Measurements from ENCODE around the gene CHRNA4.
"Not testable (repeated sequence)": the region's sequence is repeated elsewhere in the genome, so short reads cannot be mapped to it uniquely, and the experiment has no call there.

CHRNA4 gene

DNA sequence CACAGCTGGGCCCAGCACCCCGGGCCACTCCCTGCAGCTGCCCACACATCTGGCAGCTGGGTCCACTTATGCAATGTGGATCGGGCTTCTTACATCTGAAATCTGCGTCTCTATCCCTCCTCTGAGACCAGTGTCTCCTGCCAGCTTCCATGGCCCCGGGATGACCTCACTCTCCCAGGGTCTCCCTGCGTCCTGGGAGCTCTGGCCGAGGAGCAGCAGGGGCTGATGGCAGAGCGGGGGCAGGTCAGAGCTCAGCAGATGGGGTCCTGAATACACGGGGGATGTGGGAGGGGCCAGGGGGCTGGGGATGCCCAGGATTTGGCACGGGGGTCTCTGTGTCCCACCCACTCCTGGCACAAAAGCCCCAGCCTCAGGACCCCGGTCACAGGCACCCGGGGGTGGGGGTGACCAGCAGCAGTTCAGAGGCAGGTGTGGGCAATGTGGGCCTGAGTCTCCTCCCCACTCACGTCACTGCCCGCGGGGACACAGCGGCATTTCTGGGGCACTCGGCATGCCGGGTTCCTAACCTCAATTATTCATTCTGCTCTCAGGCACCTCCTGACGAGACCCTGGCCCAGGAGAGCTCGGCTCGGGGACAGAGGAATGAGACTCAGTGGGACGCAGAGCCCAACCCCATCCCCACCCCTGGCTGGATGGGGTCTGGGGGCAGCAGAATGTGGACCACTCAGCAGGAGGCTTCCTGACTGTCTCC lies 16.4 kb downstream of the CHRNA4 start:
- H3K4me3 ChIP-seq (replicated peaks; ENCODE audit: low read depth, low read length) = no peak overlapping the region
- TF ChIP-seq, protein P1, sequence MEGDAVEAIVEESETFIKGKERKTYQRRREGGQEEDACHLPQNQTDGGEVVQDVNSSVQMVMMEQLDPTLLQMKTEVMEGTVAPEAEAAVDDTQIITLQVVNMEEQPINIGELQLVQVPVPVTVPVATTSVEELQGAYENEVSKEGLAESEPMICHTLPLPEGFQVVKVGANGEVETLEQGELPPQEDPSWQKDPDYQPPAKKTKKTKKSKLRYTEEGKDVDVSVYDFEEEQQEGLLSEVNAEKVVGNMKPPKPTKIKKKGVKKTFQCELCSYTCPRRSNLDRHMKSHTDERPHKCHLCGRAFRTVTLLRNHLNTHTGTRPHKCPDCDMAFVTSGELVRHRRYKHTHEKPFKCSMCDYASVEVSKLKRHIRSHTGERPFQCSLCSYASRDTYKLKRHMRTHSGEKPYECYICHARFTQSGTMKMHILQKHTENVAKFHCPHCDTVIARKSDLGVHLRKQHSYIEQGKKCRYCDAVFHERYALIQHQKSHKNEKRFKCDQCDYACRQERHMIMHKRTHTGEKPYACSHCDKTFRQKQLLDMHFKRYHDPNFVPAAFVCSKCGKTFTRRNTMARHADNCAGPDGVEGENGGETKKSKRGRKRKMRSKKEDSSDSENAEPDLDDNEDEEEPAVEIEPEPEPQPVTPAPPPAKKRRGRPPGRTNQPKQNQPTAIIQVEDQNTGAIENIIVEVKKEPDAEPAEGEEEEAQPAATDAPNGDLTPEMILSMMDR (IDR thresholded peaks at IDR 0.05; ENCODE audit: insufficient read depth, low read length, poor library complexity, severe bottlenecking) = no peak
- no peaks in the 10 kb centered on the region for H3K36me3 ChIP-seq (ENCODE audit: control insufficient read depth, insufficient read depth, low read length)
- DNase-seq (ENCODE audit: extremely low read depth, insufficient read length) = no peak
- no peaks in the 10 kb centered on the region for H3K27me3 ChIP-seq (replicated peaks; ENCODE audit: control insufficient read depth, insufficient read depth, low read length)

DNA sequence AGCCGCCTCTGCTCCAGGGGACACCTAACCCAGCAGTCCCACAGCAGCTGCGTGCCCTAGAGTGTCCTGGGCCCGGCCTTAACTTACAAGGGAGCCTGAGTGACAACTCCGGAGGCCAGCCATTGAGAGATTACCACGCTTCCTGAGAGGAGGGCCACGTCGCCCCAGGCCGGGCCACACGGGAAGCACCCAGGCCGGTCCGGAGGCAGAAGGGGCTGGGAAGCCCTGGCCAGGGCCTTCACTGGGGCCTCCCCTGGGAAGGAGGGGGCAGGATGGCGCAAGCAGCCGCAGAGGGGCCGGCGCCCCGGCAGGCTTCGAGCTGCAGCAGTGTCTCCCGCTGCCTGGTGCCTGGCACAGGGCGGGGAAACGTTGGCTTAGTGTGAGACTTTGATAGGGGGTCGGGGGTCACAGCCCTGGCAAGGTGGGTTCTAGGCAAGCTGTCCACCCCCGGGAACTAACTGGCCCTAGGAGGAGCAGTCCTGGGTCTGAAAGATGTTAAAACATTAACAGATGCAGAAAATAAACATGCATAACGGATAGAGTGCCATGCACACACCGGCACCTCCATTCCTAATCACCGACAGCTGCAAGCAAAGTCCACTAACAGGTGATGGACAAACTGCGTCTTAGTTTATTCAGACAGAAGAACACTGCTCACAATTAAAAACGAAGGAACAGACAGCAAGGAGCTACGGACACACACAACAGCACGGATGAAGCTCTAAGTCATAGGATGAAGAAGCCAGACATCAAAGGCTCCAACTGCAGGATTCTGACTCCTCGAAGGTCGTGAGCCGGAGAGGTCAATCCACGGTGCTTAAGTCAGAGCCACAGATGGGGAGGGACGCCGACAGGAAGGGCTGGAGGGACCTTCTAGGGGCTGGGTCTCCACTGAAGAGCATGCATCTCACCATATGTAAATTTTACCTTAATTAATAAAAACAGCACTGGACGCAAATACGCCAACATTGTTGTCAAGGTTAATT lies 17.4 kb downstream of the CHRNA4 start:
- Histone ChIP-seq H3K4me3 (replicated peaks; ENCODE audit: low read depth, low read length) (no peak overlapping the region), H3K27me3 (replicated peaks; ENCODE audit: control insufficient read depth, insufficient read depth, low read length) (no peaks in the 10 kb centered on the region), H3K36me3 (ENCODE audit: control insufficient read depth, insufficient read depth, low read length) (no peaks in the 10 kb centered on the region)
- TF ChIP-seq, protein P1 (IDR thresholded peaks at IDR 0.05; ENCODE audit: insufficient read depth, low read length, poor library complexity, severe bottlenecking) = no peak
- DNase-seq (ENCODE audit: extremely low read depth, insufficient read length) = no peak

DNA sequence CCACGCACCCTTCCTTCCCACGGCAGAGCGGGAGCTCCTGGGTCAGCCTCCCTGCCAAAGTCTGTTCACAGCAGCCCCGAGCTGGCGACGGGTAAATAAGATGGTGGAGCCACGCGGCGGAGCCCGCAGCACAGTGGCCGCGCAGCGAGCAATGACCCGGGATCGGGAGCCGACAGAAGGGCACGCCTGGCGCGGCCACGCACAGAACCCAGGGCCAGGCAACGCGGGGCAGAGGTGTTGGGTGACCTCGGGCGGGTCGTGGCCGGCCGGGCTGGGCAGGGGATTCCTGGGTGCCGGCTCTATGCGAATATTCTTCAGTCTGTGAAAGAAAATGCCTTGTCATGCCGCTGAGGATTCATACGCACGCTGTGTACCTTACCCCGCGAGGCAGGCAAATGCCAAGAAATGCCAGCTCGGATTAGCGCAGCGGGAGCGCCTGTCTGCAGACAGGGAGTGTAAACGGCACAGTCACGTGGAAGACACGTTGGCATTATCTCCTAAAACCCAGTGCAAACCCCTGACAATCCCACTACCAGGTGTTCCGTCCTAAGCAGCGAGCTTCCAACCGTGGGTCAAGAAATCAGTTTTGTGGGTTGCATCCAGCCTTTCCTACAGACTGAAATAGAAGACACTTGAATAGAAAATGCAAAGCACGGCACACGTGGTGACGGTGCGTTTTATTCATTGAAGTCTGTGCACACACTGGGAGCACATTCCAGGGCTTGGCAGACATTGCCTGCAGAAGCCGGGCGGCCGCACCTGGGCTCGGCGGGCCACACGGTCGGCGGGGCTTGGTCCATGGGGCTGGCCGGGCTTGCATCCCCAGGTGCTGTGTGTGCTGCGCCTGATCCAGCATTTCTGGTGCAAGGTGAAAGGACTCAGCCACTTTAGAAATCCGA lies 18.3 kb downstream of the CHRNA4 start:
- Histone ChIP-seq H3K27me3 (replicated peaks; ENCODE audit: control insufficient read depth, insufficient read depth, low read length) (no peaks in the 10 kb centered on the region), H3K36me3 (ENCODE audit: control insufficient read depth, insufficient read depth, low read length) (no peaks in the 10 kb centered on the region), H3K4me3 (replicated peaks; ENCODE audit: low read depth, low read length) (no peak overlapping the region)
- TF ChIP-seq, protein P1 (IDR thresholded peaks at IDR 0.05; ENCODE audit: insufficient read depth, low read length, poor library complexity, severe bottlenecking) = no peak
- DNase-seq (ENCODE audit: extremely low read depth, insufficient read length) = no peak

DNA sequence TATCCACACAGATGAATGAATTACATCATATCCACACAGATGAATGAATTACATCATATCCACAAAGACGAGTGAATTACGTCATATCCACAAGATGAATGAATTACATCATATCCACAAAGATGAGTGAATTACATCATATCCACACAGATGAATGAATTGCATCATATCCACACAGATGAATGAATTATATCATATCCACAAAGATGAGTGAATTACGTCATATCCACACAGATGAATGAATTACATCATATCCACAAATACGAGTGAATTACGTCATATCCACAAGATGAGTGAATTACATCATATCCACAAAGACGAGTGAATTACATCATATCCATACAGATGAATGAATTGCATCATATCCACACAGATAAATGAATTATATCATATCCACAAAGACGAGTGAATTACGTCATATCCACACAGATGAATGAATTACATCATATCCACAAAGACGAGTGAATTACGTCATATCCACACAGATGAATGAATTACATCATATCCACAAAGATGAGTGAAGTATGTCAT lies 20.9 kb downstream of the CHRNA4 start:
- not testable (repeated sequence) for H3K4me3 ChIP-seq (replicated peaks; ENCODE audit: low read depth, low read length); H3K27me3 ChIP-seq (replicated peaks; ENCODE audit: control insufficient read depth, insufficient read depth, low read length); H3K36me3 ChIP-seq (ENCODE audit: control insufficient read depth, insufficient read depth, low read length)

DNA sequence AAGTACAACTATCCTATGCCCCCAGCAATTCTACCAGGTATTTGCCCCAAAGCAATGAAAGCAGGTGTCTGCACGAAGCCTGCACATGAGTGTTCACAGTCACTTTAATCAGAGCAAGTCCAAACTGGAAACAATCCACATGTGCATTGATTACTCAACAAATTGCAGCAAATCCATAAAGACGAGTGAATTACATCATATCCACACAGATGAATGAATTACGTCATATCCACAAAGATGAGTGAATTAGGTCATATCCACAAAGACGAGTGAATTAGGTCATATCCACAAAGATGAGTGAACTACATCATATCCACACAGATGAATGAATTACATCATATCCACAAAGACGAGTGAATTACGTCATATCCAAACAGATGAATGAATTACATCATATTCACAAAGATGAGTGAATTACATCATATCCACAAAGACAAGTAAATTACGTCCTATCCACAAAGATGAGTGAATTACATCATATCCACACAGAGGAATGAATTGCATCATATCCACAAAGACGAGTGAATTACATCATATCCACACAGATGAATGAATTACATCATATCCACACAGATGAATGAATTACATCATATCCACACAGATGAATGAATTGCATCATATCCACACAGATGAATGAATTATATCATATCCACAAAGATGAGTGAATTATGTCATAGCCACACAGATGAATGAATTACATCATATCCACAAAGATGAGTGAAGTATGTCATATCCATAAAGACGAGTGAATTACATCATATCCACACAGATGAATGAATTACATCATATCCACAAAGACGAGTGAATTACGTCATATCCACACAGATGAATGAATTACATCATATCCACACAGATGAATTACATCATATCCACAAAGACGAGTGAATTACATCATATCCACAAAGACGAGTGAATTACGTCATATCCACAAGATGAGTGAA lies 21.7 kb downstream of the CHRNA4 start:
- not testable (repeated sequence) for DNase-seq (ENCODE audit: extremely low read depth, insufficient read length); H3K4me3 ChIP-seq (replicated peaks; ENCODE audit: low read depth, low read length); H3K36me3 ChIP-seq (ENCODE audit: control insufficient read depth, insufficient read depth, low read length); H3K27me3 ChIP-seq (replicated peaks; ENCODE audit: control insufficient read depth, insufficient read depth, low read length)

More for the DNA sequence above, 20.9 kb downstream of the CHRNA4 start:
- DNase-seq (ENCODE audit: extremely low read depth, insufficient read length) = not testable (repeated sequence)
